Measurements from ENCODE around the gene UGT8.
"Not testable (repeated sequence)": the region's sequence is repeated elsewhere in the genome, so short reads cannot be mapped to it uniquely, and the experiment has no call there.

The UGT8 gene

GRCh38 chr4:114607056-114607455 lies 8.4 kb downstream of the UGT8 start:
- DNase-seq (ENCODE audit: low spot score): no peak

- DNase-seq (ENCODE audit: low spot score): no peak
Observed at GRCh38 chr4:114613560-114613959, 15.0 kb downstream of the UGT8 start.

- DNase-seq (ENCODE audit: low spot score): no peak
Observed at GRCh38 chr4:114615435-114615834, 16.8 kb downstream of the UGT8 start.

DNA sequence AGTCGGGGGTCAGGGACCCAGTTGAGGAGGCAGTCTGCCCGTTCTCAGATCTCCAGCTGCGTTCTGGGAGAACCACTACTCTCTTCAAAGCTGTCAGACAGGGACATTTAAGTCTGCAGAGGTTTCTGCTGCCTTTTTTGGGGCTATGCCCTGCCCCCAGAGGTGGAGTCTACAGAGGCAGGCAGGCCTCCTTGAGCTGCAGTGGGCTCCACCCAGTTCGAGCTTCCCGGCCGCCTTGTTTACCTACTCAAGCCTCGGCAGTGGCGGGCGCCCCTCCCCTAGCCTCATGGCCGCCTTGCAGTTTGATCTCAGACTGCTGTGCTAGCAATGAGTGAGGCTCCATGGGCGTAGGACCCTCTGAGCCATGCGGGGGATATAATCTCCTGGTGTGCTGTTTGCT lies 17.4 kb downstream of the UGT8 start:
- not testable (repeated sequence) for DNase-seq (ENCODE audit: low spot score)

- no peak for DNase-seq (ENCODE audit: low spot score)
Observed at GRCh38 chr4:114626196-114626595, 27.6 kb downstream of the UGT8 start.

DNA sequence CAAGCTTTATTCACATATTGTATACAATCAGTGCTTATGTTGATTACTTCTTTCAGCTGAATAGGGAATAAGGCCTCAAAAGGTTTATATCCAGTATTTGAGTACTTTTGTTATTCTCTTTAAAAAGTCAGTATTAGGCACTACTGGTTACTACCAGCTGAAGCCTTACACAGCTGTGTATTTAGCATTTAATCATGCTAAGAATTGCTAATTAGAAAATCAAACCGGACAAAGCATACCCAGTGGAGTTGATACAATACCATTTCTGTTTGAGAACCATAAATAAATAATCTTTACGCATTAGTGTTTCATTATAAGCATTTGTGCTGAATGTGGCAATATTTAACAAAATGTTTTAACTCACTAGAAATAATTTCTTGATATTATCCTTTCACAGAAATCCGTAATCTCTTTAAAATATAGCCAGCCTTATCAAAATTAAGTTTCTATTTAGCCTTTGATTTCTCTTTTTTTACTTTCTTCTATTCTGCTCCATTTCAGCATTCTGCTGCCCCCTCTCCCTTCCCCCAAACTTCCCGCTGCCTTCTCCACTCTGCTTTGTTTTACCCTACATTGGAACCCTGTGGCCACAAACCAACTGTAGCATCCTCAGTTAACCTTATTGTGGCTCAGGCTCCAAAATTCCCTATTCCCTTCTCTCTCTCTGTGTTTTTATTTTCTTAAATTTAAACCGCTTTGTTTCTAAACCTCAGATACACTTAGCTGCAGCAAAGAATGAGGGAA lies 37.8 kb downstream of the UGT8 start:
- no peak for DNase-seq (ENCODE audit: low spot score)

GRCh38 chr4:114642173-114642780 lies 43.7 kb downstream of the UGT8 start:
- no peak for DNase-seq (ENCODE audit: low spot score)

DNA sequence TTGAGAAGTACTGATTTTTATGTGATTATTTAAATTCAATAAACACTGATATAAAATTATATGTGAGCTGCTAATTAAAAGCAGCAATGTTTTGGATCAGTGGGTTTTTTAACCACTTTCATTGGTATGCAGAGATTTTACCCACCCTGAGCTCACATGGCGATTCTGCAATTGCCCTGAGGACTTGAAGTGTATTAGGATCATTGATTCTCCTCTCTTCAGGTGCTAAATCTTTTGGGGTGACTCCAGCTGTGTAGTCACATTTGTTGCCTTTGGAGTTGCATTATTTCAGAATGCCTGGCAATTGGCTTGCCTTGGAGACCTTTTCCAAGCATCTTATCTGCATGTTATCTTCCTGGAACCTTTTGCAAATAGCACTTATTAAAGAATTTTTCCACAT lies 51.3 kb downstream of the UGT8 start:
- no peak for DNase-seq (ENCODE audit: low spot score)

DNA sequence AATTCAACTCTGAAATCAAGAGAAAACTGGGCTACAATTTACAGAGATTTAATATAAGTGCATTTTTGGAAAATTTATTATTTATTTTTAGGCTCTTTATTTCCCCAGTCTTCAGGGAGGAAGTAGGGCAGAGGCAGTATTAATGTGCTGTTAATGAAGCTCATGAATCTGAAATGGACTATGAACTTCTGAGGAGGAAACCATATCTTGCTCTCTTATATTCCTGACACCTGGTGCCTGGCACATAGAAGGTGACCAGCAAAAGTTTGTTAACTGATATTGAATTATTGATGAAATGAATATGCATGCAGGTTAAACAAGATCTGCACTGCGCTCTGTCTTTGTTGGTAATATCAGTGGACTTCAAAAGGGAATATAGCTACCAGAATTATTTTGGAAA lies 55.1 kb downstream of the UGT8 start:
- no peak for DNase-seq (ENCODE audit: low spot score)

DNA sequence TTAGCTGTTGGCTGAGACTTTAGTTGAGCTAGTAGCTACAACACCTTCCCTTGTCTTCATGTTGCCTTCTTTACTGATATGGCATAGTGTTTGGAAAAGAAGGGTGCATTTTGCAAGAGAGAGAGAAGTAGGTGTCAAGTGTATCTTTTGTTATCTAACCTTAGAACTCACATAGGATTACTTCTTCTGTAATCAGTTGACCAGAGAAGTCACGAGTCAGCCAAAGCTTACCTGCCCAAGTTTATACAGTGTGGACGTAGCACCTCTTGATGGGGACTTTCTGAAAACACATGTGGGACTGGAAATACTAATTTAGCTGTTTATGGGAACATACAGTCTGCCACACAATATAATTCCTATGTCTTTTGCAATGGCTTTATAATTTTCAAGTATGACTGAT lies 56.0 kb downstream of the UGT8 start:
- no peak for DNase-seq (ENCODE audit: low spot score)

- DNase-seq (ENCODE audit: low spot score): no peak
Observed at GRCh38 chr4:114658179-114658578, 59.6 kb downstream of the UGT8 start.

DNA sequence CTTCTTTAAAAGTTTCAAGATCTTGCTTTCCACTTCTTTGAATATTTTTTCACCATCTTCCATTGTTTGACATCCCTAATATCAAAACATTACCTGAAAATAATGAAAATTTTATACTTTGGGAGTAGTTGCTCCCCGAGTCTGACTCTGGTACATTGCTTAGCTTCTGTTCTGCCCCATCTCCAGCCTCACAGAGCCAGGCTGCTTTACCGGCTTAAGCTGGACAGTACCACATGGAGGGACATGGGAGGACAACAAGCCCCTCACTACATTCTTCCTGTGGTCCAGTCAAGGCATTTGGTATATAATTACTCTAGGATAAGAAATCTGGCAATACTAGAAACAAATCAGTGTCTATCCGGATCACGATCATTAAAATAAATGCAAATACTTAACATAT lies 60.2 kb downstream of the UGT8 start:
- no peak for DNase-seq (ENCODE audit: low spot score)

DNA sequence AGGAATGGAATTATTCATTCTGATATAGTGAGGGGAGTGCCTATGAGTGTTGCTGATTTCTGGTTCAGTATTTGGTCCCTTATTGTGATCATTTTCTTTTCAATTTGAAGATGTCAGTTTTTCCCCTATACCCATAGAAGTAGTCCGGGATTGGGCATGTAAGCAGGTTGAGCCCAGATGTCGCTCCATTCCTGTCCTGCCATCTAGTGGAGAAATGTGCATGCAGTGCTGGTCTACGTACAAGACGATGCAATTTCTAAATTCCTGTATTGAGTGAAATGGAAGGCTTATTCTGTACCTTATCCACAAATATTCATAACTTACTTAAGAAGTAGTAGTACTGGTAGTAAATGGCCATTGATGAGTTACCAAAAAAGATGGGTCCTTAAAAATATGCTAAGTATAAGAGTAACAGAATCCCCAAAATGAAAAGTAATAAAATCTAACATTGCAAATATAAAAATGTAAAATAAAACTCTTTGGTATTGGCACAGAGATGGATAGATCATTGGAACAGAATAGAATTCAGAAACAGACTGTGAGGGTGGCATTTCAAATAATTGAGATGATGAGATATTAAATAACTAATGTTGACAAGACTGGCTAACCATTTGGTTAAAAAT lies 60.9 kb downstream of the UGT8 start:
- DNase-seq (ENCODE audit: low spot score): peak; percentile 21

GRCh38 chr4:114663083-114663482 lies 64.5 kb downstream of the UGT8 start:
- no peak for DNase-seq (ENCODE audit: low spot score)

- DNase-seq (ENCODE audit: low spot score): no peak
Observed at GRCh38 chr4:114668577-114668976, 70.0 kb downstream of the UGT8 start.

DNA sequence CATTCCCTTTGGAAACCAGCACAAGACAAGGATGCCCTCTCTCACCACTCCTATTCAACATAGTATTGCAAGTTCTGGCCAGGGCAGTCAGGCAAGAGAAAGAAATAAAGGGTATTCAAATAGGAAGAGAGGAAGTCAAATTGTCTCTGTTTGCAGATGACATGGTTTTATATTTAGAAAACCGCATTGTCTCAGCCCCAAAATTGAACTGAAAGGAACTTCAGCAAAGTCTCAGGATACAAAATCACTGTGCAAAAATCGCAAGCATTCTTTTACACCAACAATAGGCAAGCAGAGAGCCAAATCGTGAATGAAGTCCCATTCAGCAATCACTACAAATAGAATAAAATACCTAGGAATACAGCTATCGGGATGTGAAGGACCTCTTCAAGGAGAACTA lies 72.1 kb downstream of the UGT8 start:
- DNase-seq (ENCODE audit: low spot score): not testable (repeated sequence)

- no peak for DNase-seq (ENCODE audit: low spot score)
Observed at GRCh38 chr4:114673306-114673705, 74.7 kb downstream of the UGT8 start.

DNA sequence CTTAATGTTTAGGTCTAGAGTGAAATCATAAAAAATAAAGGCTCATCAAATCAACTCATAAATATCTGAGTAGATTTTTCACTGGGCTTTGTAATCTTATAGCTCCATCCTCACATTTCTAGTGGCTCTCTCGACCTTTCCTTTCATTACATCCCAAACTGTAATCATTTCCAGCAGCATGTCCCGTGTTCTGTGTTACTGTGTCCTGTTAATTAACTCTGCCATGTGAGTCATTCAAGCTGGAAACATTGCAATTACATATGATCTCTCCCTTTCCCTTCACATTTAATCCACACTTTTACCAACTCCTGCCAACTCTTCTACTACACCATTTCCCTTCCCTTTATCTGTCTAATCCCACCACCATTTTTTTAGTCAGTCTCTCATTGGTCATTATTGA lies 75.5 kb downstream of the UGT8 start:
- DNase-seq (ENCODE audit: low spot score): no peak

- no peak for DNase-seq (ENCODE audit: low spot score)
Observed at GRCh38 chr4:114677346-114677979, 78.9 kb downstream of the UGT8 start.

GRCh38 chr4:114684462-114684861 lies 85.9 kb downstream of the UGT8 start:
- no peak for DNase-seq (ENCODE audit: low spot score)

DNA sequence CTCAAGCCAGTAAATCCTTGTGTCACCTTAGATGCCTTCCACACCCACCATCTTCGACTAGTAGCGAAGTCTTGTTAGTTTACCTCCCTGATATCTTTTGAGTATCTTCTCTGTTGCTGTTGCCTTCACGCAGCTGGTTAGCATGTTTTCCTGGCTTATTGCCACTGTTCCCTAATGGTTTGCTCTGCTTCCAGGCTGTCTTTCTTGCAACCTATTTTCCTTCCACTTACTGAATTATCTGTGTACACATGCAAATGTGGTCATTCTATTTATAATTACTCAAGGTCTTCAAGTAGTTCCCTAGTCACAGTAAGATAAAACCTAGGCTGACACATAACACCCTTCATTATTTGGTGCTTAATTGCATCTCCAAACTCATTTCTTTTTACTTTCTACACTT lies 89.5 kb downstream of the UGT8 start:
- no peak for DNase-seq (ENCODE audit: low spot score)

- DNase-seq (ENCODE audit: low spot score): no peak
Observed at GRCh38 chr4:114690571-114690970, 92.0 kb downstream of the UGT8 start.

DNA sequence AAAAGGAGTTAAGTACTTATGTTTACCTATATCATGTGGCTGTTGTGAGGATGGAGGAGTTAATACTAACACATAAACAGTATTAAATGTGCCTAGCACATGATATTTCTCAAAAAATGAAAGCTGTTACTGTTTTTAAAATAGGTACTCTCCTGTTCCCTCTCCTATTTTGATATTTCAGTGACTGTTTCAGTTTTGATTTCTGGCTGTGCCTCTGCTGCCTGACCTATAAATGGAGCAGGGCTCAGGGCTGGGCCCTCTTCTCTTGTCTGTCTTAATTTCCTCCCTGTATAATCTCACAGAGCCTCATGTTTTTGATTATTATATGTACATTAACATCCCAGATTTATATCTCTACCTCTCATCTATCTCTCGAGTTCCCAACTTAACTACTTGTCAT lies 93.3 kb downstream of the UGT8 start:
- no peak for DNase-seq (ENCODE audit: low spot score)

Measured in hepatic stellate cell (primary cell).